ENCODE results near the gene NEK9. TPM values are rescaled to one million over a fixed set of nuclear protein-coding genes. Genes with fewer than 3 reads are reported as not detected.
"Not testable (repeated sequence)": the region's sequence is repeated elsewhere in the genome, so short reads cannot be mapped to it uniquely, and the experiment has no call there.

Gene NEK9
- total and polyA plus RNA-seq, 2 donors (not counting 3 experiments of a cell fraction or from before 2014, with no cell fraction given): 22.1 to 65.1 TPM

DNA sequence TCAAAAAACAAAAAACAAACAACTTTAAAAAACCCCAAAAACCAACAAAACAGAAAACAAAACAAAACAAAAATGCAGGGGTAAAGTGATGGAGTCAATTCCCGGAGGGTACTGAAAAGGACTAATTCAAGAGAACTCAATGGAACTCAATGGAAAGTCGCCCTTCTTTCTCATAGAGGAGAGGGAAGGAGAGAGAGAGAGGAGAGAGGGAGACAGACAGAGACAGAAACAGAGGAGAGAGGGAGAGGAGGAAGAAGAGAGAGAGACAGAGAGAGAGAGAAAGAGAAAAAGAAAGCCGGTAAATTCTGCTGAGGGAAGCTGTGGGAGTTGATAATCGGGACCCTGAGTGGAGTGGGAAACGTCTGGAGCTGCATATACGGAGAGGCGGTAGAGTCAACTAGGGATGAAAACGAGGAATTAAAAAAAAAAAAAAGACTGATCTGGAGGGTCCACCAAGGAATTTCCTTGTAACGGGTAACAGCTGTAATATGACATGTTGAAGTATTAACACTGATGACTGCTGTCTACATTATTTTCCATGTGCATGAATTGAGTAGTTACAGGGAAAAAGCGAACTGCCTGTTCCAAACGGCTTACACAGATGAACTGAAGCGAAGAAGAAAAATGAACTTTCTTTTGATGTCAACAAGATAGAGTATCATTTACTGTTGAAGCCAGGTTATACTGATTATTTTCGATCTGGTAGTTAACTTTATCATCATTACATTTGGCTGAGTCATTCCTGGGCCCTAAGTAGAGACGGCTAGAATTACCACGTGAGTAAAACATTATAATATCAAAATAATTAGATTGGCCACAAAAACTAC lies 58.3 kb downstream of the NEK9 start:
- TSS peak; percentile 76 for BruUV-seq (replicated peaks)
- no peaks in the 10 kb centered on the region for H4K20me1 ChIP-seq (replicated peaks; ENCODE audit: control insufficient read depth, extremely low read depth, insufficient read depth, low read length)
- peak overlapping the region; percentile 95 for H3K4me2 ChIP-seq (ENCODE audit: insufficient read depth, low read length)
- FAIRE-seq: peak; percentile 12
- TF ChIP-seq FOS (IDR thresholded peaks at IDR 0.05; ENCODE audit: borderline replicate concordance, insufficient read depth, low read length) (peak; percentile 46), POLR2AphosphoS5 (IDR thresholded peaks at IDR 0.05; ENCODE audit: insufficient read depth, low read depth, low read length) (no peak)
- dilution Hi-C loops (cut with MboI; ENCODE audit: extremely low pct_ligation_motif_present, low sequenced_read_pairs) (no loop called here), intact Hi-C loops (cut with micrococcal nuclease) (loop anchor here (1.0 to 5.0 kb wide), 4 partner anchors 9 to 122 kb away; partner anchors contain the start of genes EIF2B2 and PGF)
- peaks cover 17% of the 10 kb centered on the region for H3K4me1 ChIP-seq (ENCODE audit: control insufficient read depth, extremely low read depth, insufficient read depth, low read length)
- H3K27ac ChIP-seq (ENCODE audit: insufficient read depth, low read depth, low read length): peak overlapping the region; percentile 86
- ChIA-PET POLR2A (interaction anchor here (1.3 kb wide), 1 partner anchor 113 kb away, joined by 4 read pairs; the partner anchor contains the start of gene PGF), CTCF (interaction anchor here (0.9 to 2.8 kb wide), 8 partner anchors 20 to 124 kb away, joined by 3 to 15 read pairs (median 4); no protein-coding TSS in a partner anchor)
- H3K36me3 ChIP-seq (ENCODE audit: control insufficient read depth in 2 of 2, extremely low read depth in 1 of 2, insufficient read depth in 2 of 2, low read length in 2 of 2): no peaks in the 10 kb centered on the region
- H3K79me2 ChIP-seq (ENCODE audit: control insufficient read depth, insufficient read depth, low read length): peaks cover 2% of the 10 kb centered on the region
- H3K4me3 ChIP-seq (replicated peaks in 1 of 3; ENCODE audit: insufficient read depth in 1 of 3, low read depth in 1 of 3, low read length in 3 of 3): peak overlapping the region; percentile 31 to 69 (median 59)
- H3K9me3 ChIP-seq (replicated peaks; ENCODE audit: control insufficient read depth, insufficient read depth, low read length): no peaks in the 10 kb centered on the region
- peak overlapping the region; percentile 72 for H3K9ac ChIP-seq (replicated peaks; ENCODE audit: extremely low read depth, insufficient read depth, low read length)
- H2AFZ ChIP-seq (ENCODE audit: low read depth, low read length): peak overlapping the region; percentile 55
- no peaks in the 10 kb centered on the region for H3K27me3 ChIP-seq (ENCODE audit: control insufficient read depth in 2 of 2, insufficient read depth in 2 of 2, low read length in 2 of 2)
- no peaks in the 10 kb centered on the region for H3K9me1 ChIP-seq (replicated peaks; ENCODE audit: control insufficient read depth, extremely low read depth, insufficient read depth, low read length)
- DNase-seq (ENCODE audit: low read depth, low spot score): peak; percentile 78

DNA sequence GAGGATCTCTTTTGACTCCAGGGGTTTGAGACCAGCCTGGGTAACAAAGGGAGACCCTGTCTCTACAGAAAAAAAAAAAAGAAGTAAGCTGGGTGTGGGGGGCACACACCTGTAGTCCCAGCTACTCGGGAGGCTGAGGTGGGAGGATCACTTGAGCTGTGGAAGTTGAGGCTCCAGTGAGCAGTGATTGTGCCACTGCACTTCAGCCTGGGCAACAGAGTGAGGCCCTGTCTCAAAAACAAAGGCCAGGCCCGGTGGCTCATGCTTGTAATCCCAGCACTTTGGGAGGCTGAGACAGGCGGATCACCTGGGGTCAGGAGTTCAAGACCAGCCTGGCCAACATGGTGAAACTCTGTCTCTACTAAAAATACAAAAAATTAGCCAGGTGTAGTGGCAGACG lies 59.1 kb downstream of the NEK9 start:
- FAIRE-seq; H3K79me2 ChIP-seq (ENCODE audit: control insufficient read depth, insufficient read depth, low read length); H3K9me1 ChIP-seq (replicated peaks; ENCODE audit: control insufficient read depth, extremely low read depth, insufficient read depth, low read length); H3K4me3 ChIP-seq (replicated peaks in 1 of 3; ENCODE audit: insufficient read depth in 1 of 3, low read depth in 1 of 3, low read length in 3 of 3); BruUV-seq (replicated peaks); DNase-seq (ENCODE audit: low read depth, low spot score); H4K20me1 ChIP-seq (replicated peaks; ENCODE audit: control insufficient read depth, extremely low read depth, insufficient read depth, low read length); H3K36me3 ChIP-seq (ENCODE audit: control insufficient read depth in 2 of 2, extremely low read depth in 1 of 2, insufficient read depth in 2 of 2, low read length in 2 of 2); dilution Hi-C loops (cut with MboI; ENCODE audit: extremely low pct_ligation_motif_present, low sequenced_read_pairs); H3K9ac ChIP-seq (replicated peaks; ENCODE audit: extremely low read depth, insufficient read depth, low read length); H3K9me3 ChIP-seq (replicated peaks; ENCODE audit: control insufficient read depth, insufficient read depth, low read length); H3K27ac ChIP-seq (ENCODE audit: insufficient read depth, low read depth, low read length); H2AFZ ChIP-seq (ENCODE audit: low read depth, low read length); H3K27me3 ChIP-seq (ENCODE audit: control insufficient read depth in 2 of 2, insufficient read depth in 2 of 2, low read length in 2 of 2): not testable (repeated sequence)
- Histone ChIP-seq H3K4me1 (ENCODE audit: control insufficient read depth, extremely low read depth, insufficient read depth, low read length) (peaks cover 24% of the 10 kb centered on the region), H3K4me2 (ENCODE audit: insufficient read depth, low read length) (peak overlapping the region; percentile 95)
- intact Hi-C loops (cut with micrococcal nuclease): loop anchor here (2.0 to 5.0 kb wide), 3 partner anchors 65 to 121 kb away; partner anchors contain the start of genes EIF2B2 and PGF
- POLR2A ChIA-PET: interaction anchor here (1.3 kb wide), 1 partner anchor 112 kb away, joined by 4 read pairs; the partner anchor contains the start of gene PGF
- CTCF ChIA-PET: interaction anchor here (0.9 to 2.8 kb wide), 6 partner anchors 18 to 120 kb away, joined by 3 to 11 read pairs (median 3); no protein-coding TSS in a partner anchor
